ENCODE results near the gene CYB5D1.

The CYB5D1 gene

DNA sequence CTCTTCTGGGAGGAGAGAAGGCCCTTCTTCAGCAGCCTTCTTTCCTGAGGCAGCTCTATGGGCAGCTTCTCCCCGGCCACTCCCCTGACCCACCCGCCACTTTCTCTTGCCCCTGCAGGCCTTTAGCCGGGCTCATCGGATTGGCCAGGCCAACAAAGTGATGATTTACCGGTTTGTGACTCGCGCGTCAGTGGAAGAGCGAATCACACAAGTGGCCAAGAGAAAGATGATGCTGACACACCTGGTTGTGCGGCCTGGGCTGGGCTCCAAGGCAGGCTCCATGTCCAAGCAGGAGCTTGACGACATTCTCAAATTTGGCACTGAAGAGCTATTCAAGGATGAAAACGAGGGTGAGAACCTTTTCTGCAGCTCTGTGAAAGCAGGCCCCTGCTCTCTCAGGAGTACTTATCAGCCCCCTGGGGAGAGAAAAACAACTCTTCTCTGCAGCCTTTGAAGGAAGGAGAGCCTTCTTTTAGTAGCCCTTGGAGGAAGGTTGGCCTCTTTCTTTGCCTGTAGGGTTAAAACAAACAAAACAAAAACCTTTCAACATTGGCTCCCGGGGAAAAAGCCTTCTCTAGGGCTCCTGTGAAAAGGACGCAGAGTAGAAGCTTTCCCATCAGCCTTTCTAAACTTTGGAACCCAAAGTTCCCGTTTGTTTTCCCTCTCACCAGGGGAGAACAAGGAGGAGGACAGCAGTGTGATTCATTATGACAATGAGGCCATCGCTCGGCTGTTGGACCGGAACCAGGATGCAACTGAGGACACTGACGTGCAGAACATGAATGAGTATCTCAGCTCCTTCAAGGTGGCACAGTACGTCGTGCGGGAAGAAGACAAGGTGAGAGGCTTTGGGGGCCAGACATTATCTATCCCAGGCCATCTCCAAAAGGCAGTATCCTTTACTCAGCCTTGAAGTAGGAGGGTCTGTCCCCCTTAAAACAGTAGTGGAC is 45.6 kb downstream of the CYB5D1 start:
- H3K18ac ChIP-seq (ENCODE audit: low read length): no peak overlapping the region
- no peak overlapping the region for H2BK12ac ChIP-seq (ENCODE audit: low read length)
- WGBS, 2 donors (ENCODE audit: extremely low coverage in 2 of 2, insufficient read length in 2 of 2, insufficient replicate concordance in 1 of 2): no CpG with 5 or more reads among the region's 22 CpGs
- peaks cover 0 to 10% of the 10 kb centered on the region in 2 donors for H3K4me1 ChIP-seq (ENCODE audit: control insufficient read depth in 2 of 2, insufficient read depth in 1 of 2, low read depth in 1 of 2, low read length in 2 of 2)
- no peaks in the 10 kb centered on the region for H3K79me1 ChIP-seq (ENCODE audit: low read depth, low read length)
- H3K4me2 ChIP-seq (ENCODE audit: insufficient read depth, low read length, poor library complexity, severe bottlenecking): no peak overlapping the region
- H3K9me3 ChIP-seq (replicated peaks in 1 of 2; ENCODE audit: control insufficient read depth in 2 of 2, insufficient read depth in 1 of 2, low read depth in 1 of 2, low read length in 2 of 2): no peaks in the 10 kb centered on the region
- H3K14ac ChIP-seq (ENCODE audit: low read length): no peak overlapping the region
- H3K9ac ChIP-seq (ENCODE audit: low read depth, low read length, poor library complexity): no peak overlapping the region
- peaks cover 18 to 97% of the 10 kb centered on the region in 2 donors for H3K36me3 ChIP-seq (replicated peaks in 1 of 2; ENCODE audit: control insufficient read depth in 2 of 2, insufficient read depth in 2 of 2, low read length in 2 of 2)
- H2AK5ac ChIP-seq (ENCODE audit: low read depth, low read length): no peak overlapping the region
- H2BK120ac ChIP-seq (ENCODE audit: low read depth, low read length): no peak overlapping the region
- no peak for DNase-seq (ENCODE audit: low spot score)
- H2BK5ac ChIP-seq (ENCODE audit: low read length): no peak overlapping the region
- no peak overlapping the region for H4K91ac ChIP-seq (ENCODE audit: low read depth, low read length, poor library complexity)
- no peak overlapping the region for H3K23ac ChIP-seq (ENCODE audit: low read depth, low read length, poor library complexity)
- H2AFZ ChIP-seq (ENCODE audit: low read length): no peak overlapping the region
- peak overlapping the region; percentile 59 for H3K27ac ChIP-seq (replicated peaks; ENCODE audit: low read length)
- no peak overlapping the region for H2BK15ac ChIP-seq (ENCODE audit: low read length)
- no peaks in the 10 kb centered on the region for H3K27me3 ChIP-seq (ENCODE audit: control insufficient read depth in 3 of 3, insufficient read depth in 3 of 3, low read depth in 1 of 3, low read length in 3 of 3)
- no peak overlapping the region for H3K4me3 ChIP-seq (ENCODE audit: low read length in 2 of 2)
- no peak overlapping the region for H3K4ac ChIP-seq (ENCODE audit: low read length)
- no peak overlapping the region for H4K8ac ChIP-seq (ENCODE audit: low read depth, low read length)

DNA sequence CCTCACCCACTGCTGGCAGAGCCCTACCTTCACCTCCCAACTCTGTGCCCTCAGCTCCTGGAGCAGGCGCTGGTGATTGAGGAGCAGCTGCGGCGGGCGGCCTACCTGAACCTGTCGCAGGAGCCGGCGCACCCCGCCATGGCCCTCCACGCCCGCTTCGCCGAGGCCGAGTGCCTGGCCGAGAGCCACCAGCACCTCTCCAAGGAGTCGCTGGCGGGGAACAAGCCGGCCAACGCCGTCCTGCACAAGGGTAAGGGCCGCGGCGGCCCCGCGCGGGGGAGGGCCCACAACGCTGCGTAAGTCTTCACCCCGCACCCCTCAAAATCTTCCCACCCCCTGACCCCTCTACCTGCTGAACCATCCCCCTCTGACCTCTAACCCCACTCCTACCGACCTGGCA is 51.3 kb downstream of the CYB5D1 start:
- Histone ChIP-seq H2BK120ac (ENCODE audit: low read depth, low read length) (no peak overlapping the region), H3K4me3 (ENCODE audit: low read length in 2 of 2) (no peak overlapping the region), H2BK15ac (ENCODE audit: low read length) (no peak overlapping the region)

DNA sequence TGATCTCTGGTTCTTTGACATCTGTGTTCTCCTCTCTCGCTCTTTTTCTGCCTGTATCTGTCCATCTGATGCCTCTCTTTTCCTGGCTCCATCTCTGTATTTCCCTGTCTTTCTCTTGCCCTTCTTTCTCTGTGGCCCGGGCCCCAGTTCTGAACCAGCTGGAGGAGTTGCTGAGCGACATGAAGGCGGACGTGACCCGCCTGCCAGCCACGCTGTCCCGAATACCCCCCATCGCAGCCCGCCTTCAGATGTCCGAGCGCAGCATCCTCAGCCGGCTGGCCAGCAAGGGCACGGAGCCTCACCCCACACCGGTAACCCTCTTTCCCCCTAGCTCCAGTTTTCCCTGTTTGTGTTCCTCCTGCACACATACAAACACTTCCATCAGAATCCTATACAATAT is 52.5 kb downstream of the CYB5D1 start:
- Histone ChIP-seq H4K91ac (ENCODE audit: low read depth, low read length, poor library complexity) (no peak overlapping the region), H3K4me3 (ENCODE audit: low read length in 2 of 2) (no peak overlapping the region), H3K9me3 (replicated peaks in 1 of 2; ENCODE audit: control insufficient read depth in 2 of 2, insufficient read depth in 1 of 2, low read depth in 1 of 2, low read length in 2 of 2) (no peaks in the 10 kb centered on the region), H2AFZ (ENCODE audit: low read length) (no peak overlapping the region), H2BK5ac (ENCODE audit: low read length) (no peak overlapping the region), H2AK5ac (ENCODE audit: low read depth, low read length) (no peak overlapping the region), H3K79me1 (ENCODE audit: low read depth, low read length) (no peaks in the 10 kb centered on the region), H2BK12ac (ENCODE audit: low read length) (no peak overlapping the region), H3K4me2 (ENCODE audit: insufficient read depth, low read length, poor library complexity, severe bottlenecking) (no peak overlapping the region), H3K27me3 (ENCODE audit: control insufficient read depth in 3 of 3, insufficient read depth in 3 of 3, low read depth in 1 of 3, low read length in 3 of 3) (no peaks in the 10 kb centered on the region), H3K18ac (ENCODE audit: low read length) (no peak overlapping the region), H2BK15ac (ENCODE audit: low read length) (no peak overlapping the region), H3K4ac (ENCODE audit: low read length) (no peak overlapping the region), H4K8ac (ENCODE audit: low read depth, low read length) (no peak overlapping the region), H3K36me3 (replicated peaks in 1 of 2; ENCODE audit: control insufficient read depth in 2 of 2, insufficient read depth in 2 of 2, low read length in 2 of 2) (peaks cover 11 to 74% of the 10 kb centered on the region in 2 donors), H3K14ac (ENCODE audit: low read length) (no peak overlapping the region), H3K9ac (ENCODE audit: low read depth, low read length, poor library complexity) (no peak overlapping the region), H2BK120ac (ENCODE audit: low read depth, low read length) (no peak overlapping the region), H3K27ac (replicated peaks; ENCODE audit: low read length) (no peak overlapping the region), H3K4me1 (ENCODE audit: control insufficient read depth in 2 of 2, insufficient read depth in 1 of 2, low read depth in 1 of 2, low read length in 2 of 2) (peaks cover 5% of the 10 kb centered on the region in 2 donors), H3K23ac (ENCODE audit: low read depth, low read length, poor library complexity) (peak overlapping the region; percentile 61)
- no peak for DNase-seq (ENCODE audit: low spot score)
- no CpG with 5 or more reads among the region's 15 CpGs for whole genome bisulfite sequencing, 2 donors (ENCODE audit: extremely low coverage in 2 of 2, insufficient read length in 2 of 2, insufficient replicate concordance in 1 of 2)

More for the DNA sequence above, 51.3 kb downstream of the CYB5D1 start:
- H2AK5ac ChIP-seq (ENCODE audit: low read depth, low read length): no peak overlapping the region
- H2AFZ ChIP-seq (ENCODE audit: low read length): no peak overlapping the region
- no CpG with 5 or more reads among the region's 29 CpGs for WGBS, 2 donors (ENCODE audit: extremely low coverage in 2 of 2, insufficient read length in 2 of 2, insufficient replicate concordance in 1 of 2)
- peaks cover 18 to 86% of the 10 kb centered on the region in 2 donors for H3K36me3 ChIP-seq (replicated peaks in 1 of 2; ENCODE audit: control insufficient read depth in 2 of 2, insufficient read depth in 2 of 2, low read length in 2 of 2)
- no peak overlapping the region for H3K9ac ChIP-seq (ENCODE audit: low read depth, low read length, poor library complexity)
- H2BK12ac ChIP-seq (ENCODE audit: low read length): no peak overlapping the region
- peaks cover 0 to 1% of the 10 kb centered on the region in 2 donors for H3K4me1 ChIP-seq (ENCODE audit: control insufficient read depth in 2 of 2, insufficient read depth in 1 of 2, low read depth in 1 of 2, low read length in 2 of 2)
- H3K4me2 ChIP-seq (ENCODE audit: insufficient read depth, low read length, poor library complexity, severe bottlenecking): no peak overlapping the region
- no peak overlapping the region for H2BK5ac ChIP-seq (ENCODE audit: low read length)
- no peak overlapping the region for H3K23ac ChIP-seq (ENCODE audit: low read depth, low read length, poor library complexity)
- no peak overlapping the region for H3K14ac ChIP-seq (ENCODE audit: low read length)
- H3K18ac ChIP-seq (ENCODE audit: low read length): no peak overlapping the region
- H3K9me3 ChIP-seq (replicated peaks in 1 of 2; ENCODE audit: control insufficient read depth in 2 of 2, insufficient read depth in 1 of 2, low read depth in 1 of 2, low read length in 2 of 2): no peaks in the 10 kb centered on the region
- H3K79me1 ChIP-seq (ENCODE audit: low read depth, low read length): no peaks in the 10 kb centered on the region
- no peak overlapping the region for H4K8ac ChIP-seq (ENCODE audit: low read depth, low read length)
- H4K91ac ChIP-seq (ENCODE audit: low read depth, low read length, poor library complexity): no peak overlapping the region
- no peaks in the 10 kb centered on the region for H3K27me3 ChIP-seq (ENCODE audit: control insufficient read depth in 3 of 3, insufficient read depth in 3 of 3, low read depth in 1 of 3, low read length in 3 of 3)
- H3K27ac ChIP-seq (replicated peaks; ENCODE audit: low read length): no peak overlapping the region
- no peak for DNase-seq (ENCODE audit: low spot score)
- no peak overlapping the region for H3K4ac ChIP-seq (ENCODE audit: low read length)

- H3K23ac ChIP-seq (ENCODE audit: low read depth, low read length, poor library complexity): no peak overlapping the region
- no peak overlapping the region for H3K4me3 ChIP-seq (ENCODE audit: low read length in 2 of 2)
- no peak overlapping the region for H3K9ac ChIP-seq (ENCODE audit: low read depth, low read length, poor library complexity)
- no peak for DNase-seq (ENCODE audit: low spot score)
- H3K4me1 ChIP-seq (ENCODE audit: control insufficient read depth in 2 of 2, insufficient read depth in 1 of 2, low read depth in 1 of 2, low read length in 2 of 2): peaks cover 6 to 7% of the 10 kb centered on the region in 2 donors
- no peak overlapping the region for H4K91ac ChIP-seq (ENCODE audit: low read depth, low read length, poor library complexity)
- no peak overlapping the region for H2BK120ac ChIP-seq (ENCODE audit: low read depth, low read length)
- no peaks in the 10 kb centered on the region for H3K9me3 ChIP-seq (replicated peaks in 1 of 2; ENCODE audit: control insufficient read depth in 2 of 2, insufficient read depth in 1 of 2, low read depth in 1 of 2, low read length in 2 of 2)
- H2BK15ac ChIP-seq (ENCODE audit: low read length): no peak overlapping the region
- H3K4me2 ChIP-seq (ENCODE audit: insufficient read depth, low read length, poor library complexity, severe bottlenecking): no peak overlapping the region
- H2AK5ac ChIP-seq (ENCODE audit: low read depth, low read length): no peak overlapping the region
- H3K18ac ChIP-seq (ENCODE audit: low read length): no peak overlapping the region
- H3K79me1 ChIP-seq (ENCODE audit: low read depth, low read length): no peaks in the 10 kb centered on the region
- WGBS, 2 donors (ENCODE audit: extremely low coverage in 2 of 2, insufficient read length in 2 of 2, insufficient replicate concordance in 1 of 2): no CpG with 5 or more reads among the region's 13 CpGs
- H2AFZ ChIP-seq (ENCODE audit: low read length): no peak overlapping the region
- no peak overlapping the region for H4K8ac ChIP-seq (ENCODE audit: low read depth, low read length)
- H3K36me3 ChIP-seq (replicated peaks in 1 of 2; ENCODE audit: control insufficient read depth in 2 of 2, insufficient read depth in 2 of 2, low read length in 2 of 2): peaks cover 11 to 69% of the 10 kb centered on the region in 2 donors
- H3K14ac ChIP-seq (ENCODE audit: low read length): no peak overlapping the region
- H3K27me3 ChIP-seq (ENCODE audit: control insufficient read depth in 3 of 3, insufficient read depth in 3 of 3, low read depth in 1 of 3, low read length in 3 of 3): no peaks in the 10 kb centered on the region
- H2BK5ac ChIP-seq (ENCODE audit: low read length): no peak overlapping the region
- no peak overlapping the region for H3K27ac ChIP-seq (replicated peaks; ENCODE audit: low read length)
- no peak overlapping the region for H3K4ac ChIP-seq (ENCODE audit: low read length)
- H2BK12ac ChIP-seq (ENCODE audit: low read length): no peak overlapping the region
Measured at GRCh38 chr17:7910711-7911110, 52.9 kb downstream of the CYB5D1 start.

Measured in neuronal stem cell (in vitro differentiated cells).